ENCODE measurements around the gene FOXM1.

Gene FOXM1

DNA sequence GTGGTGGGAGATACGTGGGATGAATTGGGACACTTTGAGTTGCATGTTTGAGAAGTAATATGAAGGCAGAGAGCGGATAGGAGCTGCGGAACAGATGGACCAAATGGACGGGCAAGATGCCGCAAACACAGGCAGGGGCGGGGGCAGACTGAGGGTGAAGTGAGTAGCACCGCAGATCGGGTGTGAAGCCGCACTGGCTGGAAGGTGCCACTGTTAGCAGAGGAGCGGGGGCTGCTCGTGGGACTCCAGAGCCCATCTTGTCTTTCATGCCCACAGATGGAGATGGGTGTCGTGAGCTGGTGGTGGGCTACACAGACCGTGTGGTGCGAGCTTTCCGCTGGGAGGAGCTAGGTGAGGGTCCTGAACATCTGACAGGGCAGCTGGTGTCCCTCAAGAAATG is 57.2 kb downstream of the FOXM1 start:
- no peak for DNase-seq (ENCODE audit: insufficient read length, low spot score)
- FAIRE-seq = no peak
- TF ChIP-seq, protein P1, sequence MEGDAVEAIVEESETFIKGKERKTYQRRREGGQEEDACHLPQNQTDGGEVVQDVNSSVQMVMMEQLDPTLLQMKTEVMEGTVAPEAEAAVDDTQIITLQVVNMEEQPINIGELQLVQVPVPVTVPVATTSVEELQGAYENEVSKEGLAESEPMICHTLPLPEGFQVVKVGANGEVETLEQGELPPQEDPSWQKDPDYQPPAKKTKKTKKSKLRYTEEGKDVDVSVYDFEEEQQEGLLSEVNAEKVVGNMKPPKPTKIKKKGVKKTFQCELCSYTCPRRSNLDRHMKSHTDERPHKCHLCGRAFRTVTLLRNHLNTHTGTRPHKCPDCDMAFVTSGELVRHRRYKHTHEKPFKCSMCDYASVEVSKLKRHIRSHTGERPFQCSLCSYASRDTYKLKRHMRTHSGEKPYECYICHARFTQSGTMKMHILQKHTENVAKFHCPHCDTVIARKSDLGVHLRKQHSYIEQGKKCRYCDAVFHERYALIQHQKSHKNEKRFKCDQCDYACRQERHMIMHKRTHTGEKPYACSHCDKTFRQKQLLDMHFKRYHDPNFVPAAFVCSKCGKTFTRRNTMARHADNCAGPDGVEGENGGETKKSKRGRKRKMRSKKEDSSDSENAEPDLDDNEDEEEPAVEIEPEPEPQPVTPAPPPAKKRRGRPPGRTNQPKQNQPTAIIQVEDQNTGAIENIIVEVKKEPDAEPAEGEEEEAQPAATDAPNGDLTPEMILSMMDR (IDR thresholded peaks at IDR 0.05; ENCODE audit: insufficient read depth, missing control alignments) = no peak

DNA sequence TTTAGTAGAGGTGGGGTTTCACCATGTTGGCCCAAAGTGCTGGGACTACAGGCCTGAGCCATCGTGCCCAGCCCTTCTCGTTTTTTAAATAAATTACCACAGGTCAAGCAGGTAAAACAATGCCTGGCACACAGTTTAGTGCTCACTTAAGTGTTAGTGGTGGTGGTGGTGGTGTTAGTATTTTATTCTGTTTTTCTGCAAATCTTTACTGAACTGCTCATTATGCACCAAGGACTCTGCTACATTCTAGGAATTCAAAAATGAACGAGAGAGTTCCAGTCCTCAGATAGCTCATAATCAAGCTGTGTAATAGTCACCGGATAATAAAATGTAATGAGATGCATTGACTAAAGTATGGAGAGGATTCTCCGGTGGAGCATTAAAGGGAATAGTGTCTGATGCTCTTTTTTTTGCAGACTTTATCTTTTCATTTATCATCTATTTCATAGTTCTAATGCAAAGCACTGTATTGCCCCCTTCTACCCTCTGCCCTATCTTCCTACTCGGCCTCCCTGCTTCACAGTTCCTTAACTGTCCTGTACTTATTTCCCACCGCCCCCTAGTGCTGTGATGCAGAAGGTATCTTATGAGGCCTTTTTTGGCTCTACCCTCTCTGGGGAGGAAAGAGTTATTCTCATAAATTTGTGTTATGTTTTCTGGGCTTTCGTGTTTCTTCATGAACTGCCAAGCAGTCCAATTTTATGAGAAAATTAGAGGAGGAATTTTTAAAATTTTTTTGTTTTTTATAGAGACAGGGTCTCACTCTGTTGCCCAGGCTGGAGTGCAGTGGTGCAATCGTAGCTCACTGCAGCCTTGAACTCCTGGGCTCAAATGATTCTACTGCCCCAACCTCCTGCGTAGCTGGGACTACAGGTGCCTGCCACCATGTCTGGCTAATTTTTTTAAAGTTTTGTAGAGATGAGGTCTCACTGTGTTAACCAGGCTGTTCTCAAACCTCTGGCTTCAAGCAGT is 63.5 kb downstream of the FOXM1 start:
- FAIRE-seq (no peak), DNase-seq (ENCODE audit: insufficient read length, low spot score) (peak; percentile 47)
- TF ChIP-seq, protein P1 (IDR thresholded peaks at IDR 0.05; ENCODE audit: insufficient read depth, missing control alignments) = peak; percentile 77

DNA sequence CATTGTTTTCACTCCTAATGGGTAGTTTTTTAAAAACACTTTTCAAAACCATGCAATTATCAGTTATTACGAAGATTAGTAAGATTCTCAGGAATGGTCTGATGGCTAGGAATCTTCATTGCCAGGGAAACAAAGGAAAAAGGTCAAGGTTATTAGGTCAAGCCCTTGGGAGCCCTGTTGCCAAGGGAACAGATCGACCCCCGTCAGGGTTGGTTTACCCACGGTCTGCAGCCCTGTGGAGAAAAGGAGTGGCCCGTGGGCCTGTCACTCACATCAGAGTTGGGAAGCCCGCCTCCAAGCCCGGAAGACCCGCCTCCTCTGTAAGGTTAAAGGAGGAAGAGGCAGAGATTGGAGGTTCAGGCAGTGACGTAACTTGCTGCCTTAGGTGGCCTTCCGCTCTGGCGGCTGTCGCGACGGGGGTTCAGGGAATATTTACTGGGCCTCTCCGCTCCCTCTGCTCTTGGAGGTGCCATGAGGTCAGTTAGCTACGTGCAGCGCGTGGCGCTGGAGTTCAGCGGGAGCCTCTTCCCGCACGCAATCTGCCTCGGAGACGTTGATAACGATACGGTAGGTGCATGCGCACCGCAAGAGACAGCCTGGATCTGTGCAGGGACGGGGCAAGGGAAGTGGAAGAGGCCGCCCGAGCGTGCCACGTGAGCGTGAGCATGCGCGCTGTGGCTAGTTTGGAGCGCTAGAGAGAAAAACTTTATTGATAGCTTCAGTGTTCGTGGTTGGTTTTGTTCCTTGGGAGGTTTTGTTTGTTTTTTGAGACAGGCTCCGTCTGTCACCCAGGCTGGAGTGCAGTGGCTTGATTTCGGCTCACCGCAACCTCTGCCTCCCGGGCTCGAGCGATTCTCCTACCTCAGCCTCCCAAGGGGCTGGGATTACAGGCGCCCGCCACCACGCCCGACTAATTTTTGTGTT is 64.4 kb downstream of the FOXM1 start, which contains the start of gene ITFG2:
ITFG2 (plus strand) TSS at position 379 of the 924 bp plus-strand sequence; CDS start at position 472, 93 bp downstream.
- TF ChIP-seq, protein P1 (IDR thresholded peaks at IDR 0.05; ENCODE audit: insufficient read depth, missing control alignments) = no peak
- peak; percentile 84 for DNase-seq (ENCODE audit: insufficient read length, low spot score)
- FAIRE-seq = peak; percentile 32

DNA sequence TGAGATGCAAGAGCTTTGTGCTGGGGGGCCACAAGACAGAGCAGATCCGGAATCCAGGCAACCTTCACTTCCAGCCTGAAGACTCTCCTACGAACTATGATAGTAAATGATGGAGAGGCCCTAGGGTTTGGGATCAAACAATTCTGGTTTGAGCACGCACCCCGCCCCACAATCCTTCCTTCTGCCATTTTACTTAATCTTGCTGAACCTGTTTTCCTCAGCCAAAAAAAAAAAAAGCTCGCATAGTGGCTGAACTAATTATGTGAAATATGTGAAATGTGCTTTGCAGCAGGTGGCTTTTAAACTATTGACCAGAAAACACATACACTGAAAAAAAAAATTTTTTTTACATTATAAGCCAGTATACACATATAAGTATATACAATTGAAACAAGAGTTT is 65.2 kb downstream of the FOXM1 start:
- TF ChIP-seq, protein P1 (IDR thresholded peaks at IDR 0.05; ENCODE audit: insufficient read depth, missing control alignments) = no peak
- no peak for DNase-seq (ENCODE audit: insufficient read length, low spot score)
- no peak for FAIRE-seq

Data from D721Med (cell line).